Jurkat, Clone E6-1 (cell line): ENCODE measurements around the gene SMIM13.

ENCODE experiments used
- DNase-seq: peaks from one replicate; pipeline ENCODE4 v3.0.0-alpha.2; 2011; ENCODE audit warnings: low read depth, low spot score
- H3K4me3 ChIP-seq: 2 replicates; pipeline ENCODE4 v1.5.1; 2011; ENCODE audit warnings: mild to moderate bottlenecking, low read length, control low read depth, moderate library complexity

SMIM13 gene

GRCh38 chr6:11143394-11144371, 50.0 kb downstream of the SMIM13 start:
- DNase-seq = no peak
- no peak overlapping the region for H3K4me3 ChIP-seq

- peak; percentile 41 for DNase-seq
- no peak overlapping the region for H3K4me3 ChIP-seq
Measured at GRCh38 chr6:11144393-11144851, 50.8 kb downstream of the SMIM13 start.

- no peak for DNase-seq
- H3K4me3 ChIP-seq = no peak overlapping the region
Measured at GRCh38 chr6:11146117-11146826, 52.6 kb downstream of the SMIM13 start.

- DNase-seq = no peak
- H3K4me3 ChIP-seq = no peak overlapping the region
Measured at GRCh38 chr6:11149551-11149950, 55.9 kb downstream of the SMIM13 start.

GRCh38 chr6:11151488-11151887, 57.9 kb downstream of the SMIM13 start:
- no peak overlapping the region for H3K4me3 ChIP-seq
- DNase-seq = no peak

GRCh38 chr6:11152581-11152980, 58.9 kb downstream of the SMIM13 start:
- DNase-seq = no peak
- H3K4me3 ChIP-seq = no peak overlapping the region

- no peak for DNase-seq
- no peak overlapping the region for H3K4me3 ChIP-seq
Measured at GRCh38 chr6:11153447-11153846, 59.8 kb downstream of the SMIM13 start.

- no peak overlapping the region for H3K4me3 ChIP-seq
- no peak for DNase-seq
Measured at GRCh38 chr6:11155589-11155988, 62.0 kb downstream of the SMIM13 start.

- no peak overlapping the region for H3K4me3 ChIP-seq
- DNase-seq = no peak
Measured at GRCh38 chr6:11160199-11160598, 66.6 kb downstream of the SMIM13 start.

GRCh38 chr6:11161031-11161956, 67.7 kb downstream of the SMIM13 start:
- H3K4me3 ChIP-seq = no peak overlapping the region
- DNase-seq = no peak

- no peak overlapping the region for H3K4me3 ChIP-seq
- DNase-seq = no peak
Measured at GRCh38 chr6:11162262-11162661, 68.6 kb downstream of the SMIM13 start.

- no peak overlapping the region for H3K4me3 ChIP-seq
- DNase-seq = no peak
Measured at GRCh38 chr6:11163932-11164331, 70.3 kb downstream of the SMIM13 start.

- DNase-seq = no peak
- H3K4me3 ChIP-seq = no peak overlapping the region
Measured at GRCh38 chr6:11164717-11165646, 71.3 kb downstream of the SMIM13 start.

- no peak for DNase-seq
- no peak overlapping the region for H3K4me3 ChIP-seq
Measured at GRCh38 chr6:11166948-11167347, 73.3 kb downstream of the SMIM13 start.

GRCh38 chr6:11168091-11168635, 74.5 kb downstream of the SMIM13 start:
- DNase-seq = no peak

GRCh38 chr6:11171952-11172351, 78.3 kb downstream of the SMIM13 start:
- no peak for DNase-seq
- H3K4me3 ChIP-seq = no peak overlapping the region

More at GRCh38 chr6:11168091-11168635, 74.5 kb downstream of the SMIM13 start:
- H3K4me3 ChIP-seq = no peak overlapping the region

- peak; percentile 55 for DNase-seq
- H3K4me3 ChIP-seq = no peak overlapping the region
Measured at GRCh38 chr6:11172501-11173327, 79.1 kb downstream of the SMIM13 start.
